Measurements from ENCODE around the gene SELENBP1. TPM values are rescaled to one million over a fixed set of nuclear protein-coding genes. Genes with fewer than 3 reads are reported as not detected.

SELENBP1 gene
- total and polyA plus RNA-seq, 9 of the 15 experiments (the other 6 are each of a cell fraction or from before 2014, with no cell fraction given): 25.8 to 81.2 (median 47.1) TPM

- TF ChIP-seq ZNF589 (CRISPR knock-in tag; IDR thresholded peaks at IDR 0.05; ENCODE audit: low read depth) (no peak), KDM4B (IDR thresholded peaks at IDR 0.05; ENCODE audit: borderline replicate concordance in 2 of 2, low read depth in 1 of 2) (no peak), STAG1 (CRISPR knock-in tag; IDR thresholded peaks at IDR 0.05; ENCODE audit: borderline replicate concordance) (no peak), MIER1 (IDR thresholded peaks at IDR 0.05; ENCODE audit: low read depth) (no peak), TRIM24 (IDR thresholded peaks at IDR 0.05) (no peak), NR3C1 (CRISPR knock-in tag; IDR thresholded peaks at IDR 0.05) (no peak), ZNF444 (CRISPR knock-in tag; IDR thresholded peaks at IDR 0.05) (no peak), NFE2 (IDR thresholded peaks at IDR 0.05; ENCODE audit: low read depth) (no peak), CBFA2T2 (conservative IDR thresholded peaks at IDR 0.05) (no peak), LEF1 (IDR thresholded peaks at IDR 0.05) (no peak), MAZ (CRISPR knock-in tag; conservative IDR thresholded peaks at IDR 0.05 in 1 of 2, IDR thresholded peaks at IDR 0.05 in 1 of 2) (peak in 1 of 2 experiments; percentile 77; a peak in 1 of 4 replicates), MAX (CRISPR knock-in tag; IDR thresholded peaks at IDR 0.05) (no peak), CCNT2 (IDR thresholded peaks at IDR 0.05; ENCODE audit: borderline replicate concordance, extremely low read depth, insufficient read length, low read depth, low read length) (no peak), RBM22 (IDR thresholded peaks at IDR 0.05; ENCODE audit: low read depth, low read length, poor library complexity, severe bottlenecking) (no peak), JUNB (CRISPR knock-in tag; conservative IDR thresholded peaks at IDR 0.05) (no peak), KAT7 (CRISPR knock-in tag; IDR thresholded peaks at IDR 0.05; ENCODE audit: borderline replicate concordance) (0 out of 2 replicates have a peak, but pooled peaks have one; percentile 59), MTA2 (IDR thresholded peaks at IDR 0.05; ENCODE audit: low read depth) (no peak), FOXM1 (IDR thresholded peaks at IDR 0.05; ENCODE audit: low read depth) (no peak), FOXM1 (CRISPR knock-in tag; IDR thresholded peaks at IDR 0.05; ENCODE audit: low read depth) (no peak)
- TF ChIP-seq, protein P1, sequence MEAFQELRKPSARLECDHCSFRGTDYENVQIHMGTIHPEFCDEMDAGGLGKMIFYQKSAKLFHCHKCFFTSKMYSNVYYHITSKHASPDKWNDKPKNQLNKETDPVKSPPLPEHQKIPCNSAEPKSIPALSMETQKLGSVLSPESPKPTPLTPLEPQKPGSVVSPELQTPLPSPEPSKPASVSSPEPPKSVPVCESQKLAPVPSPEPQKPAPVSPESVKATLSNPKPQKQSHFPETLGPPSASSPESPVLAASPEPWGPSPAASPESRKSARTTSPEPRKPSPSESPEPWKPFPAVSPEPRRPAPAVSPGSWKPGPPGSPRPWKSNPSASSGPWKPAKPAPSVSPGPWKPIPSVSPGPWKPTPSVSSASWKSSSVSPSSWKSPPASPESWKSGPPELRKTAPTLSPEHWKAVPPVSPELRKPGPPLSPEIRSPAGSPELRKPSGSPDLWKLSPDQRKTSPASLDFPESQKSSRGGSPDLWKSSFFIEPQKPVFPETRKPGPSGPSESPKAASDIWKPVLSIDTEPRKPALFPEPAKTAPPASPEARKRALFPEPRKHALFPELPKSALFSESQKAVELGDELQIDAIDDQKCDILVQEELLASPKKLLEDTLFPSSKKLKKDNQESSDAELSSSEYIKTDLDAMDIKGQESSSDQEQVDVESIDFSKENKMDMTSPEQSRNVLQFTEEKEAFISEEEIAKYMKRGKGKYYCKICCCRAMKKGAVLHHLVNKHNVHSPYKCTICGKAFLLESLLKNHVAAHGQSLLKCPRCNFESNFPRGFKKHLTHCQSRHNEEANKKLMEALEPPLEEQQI (IDR thresholded peaks at IDR 0.05): no peak
Observed at GRCh38 chr1:151326619-151327222, 45.8 kb downstream of the SELENBP1 start (continued).
